ENCODE results near the gene SLC9A7.
A peak's percentile ranks its signal among the peaks of the same experiment; 100 is the strongest.

SLC9A7 gene

DNA sequence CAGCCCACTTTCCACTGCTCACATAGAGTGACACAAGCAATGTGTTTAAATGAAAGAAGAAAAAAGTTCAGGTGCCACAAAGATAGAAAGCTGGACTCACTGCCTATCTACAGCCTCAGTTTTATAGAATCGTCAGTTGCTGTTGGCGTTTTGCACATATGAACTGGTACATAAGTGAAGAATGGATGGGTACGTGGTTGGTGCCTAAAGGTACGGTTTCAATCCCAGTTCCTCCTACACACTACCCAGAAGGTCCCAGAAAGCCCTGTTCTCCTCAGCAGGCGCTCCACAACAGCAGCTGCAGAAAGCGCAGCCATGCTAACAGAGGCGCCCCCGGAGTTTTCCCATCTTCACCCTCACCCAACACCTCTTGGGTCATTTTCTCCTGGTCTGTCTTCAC, 161.7 kb downstream of the SLC9A7 start:
- DNase-seq: no peak

DNA sequence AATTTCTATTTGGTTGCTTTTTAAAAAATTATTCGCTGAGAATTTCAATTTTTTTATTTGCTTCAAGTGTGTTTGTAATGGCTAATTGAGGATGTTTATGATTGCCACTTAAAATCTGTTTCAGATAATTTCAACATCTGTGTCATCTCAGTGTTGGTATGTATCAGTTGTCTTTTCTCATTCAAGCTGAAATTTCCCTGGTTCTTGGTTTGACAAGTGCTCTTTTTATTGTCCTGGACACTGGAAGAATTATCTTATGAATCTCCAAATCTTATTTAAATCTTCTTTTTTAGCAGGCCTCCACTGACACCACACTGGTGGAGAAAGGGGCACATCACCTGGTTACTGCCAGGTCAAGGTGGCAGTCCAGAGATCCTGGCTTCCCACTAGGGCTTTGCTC, 163.8 kb downstream of the SLC9A7 start:
- no peak for DNase-seq

DNA sequence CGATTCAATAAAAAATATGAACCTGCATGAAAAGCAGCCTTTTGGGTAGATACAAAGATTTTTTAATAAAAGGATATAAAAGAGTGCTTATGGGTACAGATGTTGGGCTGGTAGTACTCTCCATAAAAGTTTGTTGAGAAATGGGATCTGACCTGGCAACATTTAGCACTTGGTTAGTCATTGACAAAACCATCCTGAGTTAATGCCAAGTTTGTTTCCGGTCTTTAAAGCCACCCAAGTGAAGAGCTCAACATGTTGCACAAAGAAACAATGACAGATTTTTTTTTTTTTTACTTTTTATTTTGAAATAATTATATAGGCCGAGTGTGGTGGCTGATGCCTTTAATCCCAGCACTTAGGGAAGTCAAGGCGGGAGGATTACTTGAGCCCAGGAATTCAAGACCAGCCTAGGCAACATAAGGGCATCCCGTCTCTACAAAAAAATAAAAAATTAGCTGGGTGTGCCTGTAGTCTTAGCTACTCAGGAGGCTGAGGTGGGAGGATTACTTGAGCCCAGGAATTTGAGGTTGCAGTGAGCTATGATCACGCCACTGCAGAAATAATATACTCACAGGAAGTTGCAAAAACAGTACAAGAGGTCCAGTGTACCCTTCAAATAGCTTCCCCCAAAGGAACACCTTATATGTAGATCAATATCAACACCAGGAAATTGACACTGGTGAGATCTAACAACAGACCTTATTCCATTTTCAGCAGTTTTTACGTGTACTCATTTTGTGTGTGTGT, 168.8 kb downstream of the SLC9A7 start:
- DNase-seq: no peak

DNA sequence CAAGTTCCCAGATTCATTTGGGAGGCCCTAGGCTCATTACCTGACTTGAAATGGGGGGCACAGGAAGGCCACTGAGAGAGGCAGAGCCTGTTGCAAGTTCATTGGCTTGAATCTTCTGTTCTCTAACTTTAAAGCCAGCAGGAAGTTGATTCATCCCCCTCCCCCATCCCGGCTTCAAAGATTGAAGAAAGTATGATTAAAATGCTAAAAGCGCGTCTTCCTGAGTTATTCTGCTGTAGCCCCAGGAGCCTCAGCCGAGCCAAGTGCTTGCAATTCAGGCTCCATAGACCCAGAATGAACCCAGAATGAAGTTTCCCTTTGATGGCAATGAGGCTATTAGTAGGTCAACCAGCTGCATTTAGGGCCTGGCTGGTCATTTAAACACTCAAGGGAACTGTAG, 170.7 kb downstream of the SLC9A7 start:
- DNase-seq: no peak

DNA sequence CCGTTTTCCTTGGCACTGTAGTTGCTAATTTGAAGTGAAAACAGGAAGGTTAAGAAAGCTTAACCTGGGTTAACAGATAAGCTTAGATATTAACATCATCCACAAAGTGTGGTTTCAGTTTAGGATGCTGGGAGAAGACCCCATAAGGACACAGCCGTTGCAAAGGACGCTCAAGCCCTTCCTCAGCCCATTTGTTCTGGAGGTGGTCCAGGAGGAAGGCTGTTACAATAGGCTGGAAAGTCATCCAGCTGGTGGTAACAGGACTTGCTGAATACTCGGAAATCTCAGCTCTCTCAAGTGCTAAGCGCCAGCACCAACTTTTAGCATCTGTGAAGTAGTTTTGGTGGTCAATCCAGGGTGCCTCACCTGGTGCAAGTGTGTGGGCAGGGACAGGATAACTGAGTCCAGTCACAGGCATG, 171.2 kb downstream of the SLC9A7 start:
- DNase-seq: no peak

DNA sequence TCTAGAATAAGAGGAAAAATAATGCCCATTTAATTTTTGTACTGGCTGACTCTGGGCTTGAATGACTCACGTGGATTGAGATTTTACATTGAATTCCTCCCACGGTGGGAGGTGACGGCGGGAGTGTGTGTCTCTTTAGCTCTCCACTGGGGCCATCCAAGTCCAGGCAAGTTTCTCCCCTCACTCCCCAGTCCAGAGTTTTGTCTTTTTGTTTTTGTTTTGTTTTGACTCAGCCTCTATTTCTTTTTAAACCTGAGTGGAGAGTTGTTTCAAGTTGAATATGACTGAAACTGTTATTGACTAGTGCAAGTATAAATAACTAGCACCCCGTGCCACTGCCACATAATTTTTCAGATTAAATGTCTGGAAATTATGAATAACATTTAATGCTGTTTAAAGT, 171.8 kb downstream of the SLC9A7 start:
- DNase-seq: no peak

DNA sequence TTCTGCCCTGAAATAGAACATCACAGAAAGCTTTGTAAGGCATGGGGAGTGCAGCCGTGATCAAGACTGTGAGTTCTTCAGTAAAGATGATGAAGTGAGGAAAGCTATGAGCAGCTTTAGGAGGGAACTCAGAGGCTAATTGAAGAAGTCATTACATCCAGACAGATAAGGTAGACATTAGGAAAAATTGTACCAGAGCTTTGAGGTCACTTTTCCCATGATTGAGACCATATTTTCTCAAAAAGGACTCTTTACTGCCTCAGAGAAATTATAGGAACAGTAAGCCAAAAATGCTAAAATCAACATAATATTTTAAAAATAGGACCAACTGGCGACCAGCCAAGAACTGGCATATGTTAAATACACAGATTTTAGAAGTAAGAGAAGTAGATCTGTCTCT, 174.2 kb downstream of the SLC9A7 start:
- DNase-seq: no peak

DNA sequence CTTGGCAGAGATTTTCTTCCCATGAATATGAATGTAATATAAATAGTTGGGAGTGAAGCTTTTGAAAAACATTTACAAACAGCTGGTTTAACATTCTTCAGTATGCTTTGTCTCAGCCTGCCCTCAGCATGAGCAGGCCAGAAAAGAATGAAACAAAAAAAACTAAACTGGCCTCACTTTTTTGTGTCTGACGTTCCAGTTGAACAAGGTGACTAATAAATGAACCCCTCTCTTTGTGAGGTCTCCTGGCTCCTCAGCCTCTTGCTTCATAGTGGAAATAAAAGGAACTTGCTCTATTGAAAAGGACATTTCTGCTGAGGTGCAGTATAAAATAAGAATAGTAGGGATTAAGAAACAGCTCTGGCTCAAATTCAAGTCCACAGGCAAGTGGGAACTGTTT, 176.0 kb downstream of the SLC9A7 start:
- no peak for DNase-seq

DNA sequence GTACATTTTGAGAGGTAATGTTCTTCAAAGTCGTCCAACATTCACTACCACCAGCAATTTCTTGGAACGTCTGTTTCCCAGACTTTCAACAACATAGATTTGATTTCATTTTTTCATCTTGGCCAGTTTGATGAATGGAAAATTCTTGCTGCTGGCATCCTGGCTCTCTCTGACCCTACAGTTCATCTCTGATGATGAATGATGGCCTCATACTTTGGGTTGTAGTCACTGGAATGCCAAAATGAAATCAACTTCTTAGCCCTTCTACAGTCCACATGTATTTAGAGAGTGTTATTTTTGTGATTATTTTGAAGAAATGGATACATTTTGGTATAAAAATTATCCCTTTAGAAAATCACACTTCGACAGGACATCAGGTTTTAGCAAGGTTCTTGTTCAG, 176.6 kb downstream of the SLC9A7 start:
- DNase-seq: no peak

DNA sequence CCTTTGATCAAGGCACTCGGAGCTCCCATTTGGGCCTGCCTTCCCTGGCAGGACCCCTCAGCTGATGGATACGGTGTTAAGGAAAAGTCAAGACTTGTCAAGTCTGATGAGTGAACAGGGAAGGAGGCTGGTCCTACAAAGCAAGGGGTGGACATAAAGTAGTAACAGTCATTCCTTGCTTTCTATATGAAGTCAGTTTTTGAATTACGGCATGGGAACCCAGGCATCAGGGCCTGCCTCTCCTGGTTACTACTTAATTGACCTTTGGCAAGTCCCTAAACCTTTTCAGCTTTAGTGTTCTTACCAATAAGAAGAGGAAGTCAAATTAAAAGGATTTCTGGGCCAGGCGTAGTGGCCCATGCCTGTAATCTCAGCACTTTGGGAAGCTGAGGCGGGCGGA, 178.3 kb downstream of the SLC9A7 start:
- DNase-seq: no peak

DNA sequence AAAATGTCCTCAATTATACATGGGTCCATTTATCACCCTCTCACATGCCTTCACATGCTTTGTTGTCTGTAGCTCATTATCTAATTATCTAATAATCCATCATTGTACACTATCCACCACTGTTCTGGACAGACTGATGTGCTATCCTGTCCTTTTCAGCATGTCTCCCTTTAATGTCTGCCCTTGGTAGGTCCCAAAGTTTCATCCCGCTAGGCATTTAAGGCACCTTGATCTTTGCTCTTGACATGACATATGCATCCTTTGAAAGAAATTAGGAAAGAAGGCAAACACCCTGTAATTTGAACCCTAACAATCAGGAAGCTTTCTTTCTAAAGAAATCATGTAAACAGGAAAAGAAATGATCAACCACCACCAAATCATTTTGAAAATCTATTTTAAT, 179.7 kb downstream of the SLC9A7 start:
- DNase-seq: no peak

DNA sequence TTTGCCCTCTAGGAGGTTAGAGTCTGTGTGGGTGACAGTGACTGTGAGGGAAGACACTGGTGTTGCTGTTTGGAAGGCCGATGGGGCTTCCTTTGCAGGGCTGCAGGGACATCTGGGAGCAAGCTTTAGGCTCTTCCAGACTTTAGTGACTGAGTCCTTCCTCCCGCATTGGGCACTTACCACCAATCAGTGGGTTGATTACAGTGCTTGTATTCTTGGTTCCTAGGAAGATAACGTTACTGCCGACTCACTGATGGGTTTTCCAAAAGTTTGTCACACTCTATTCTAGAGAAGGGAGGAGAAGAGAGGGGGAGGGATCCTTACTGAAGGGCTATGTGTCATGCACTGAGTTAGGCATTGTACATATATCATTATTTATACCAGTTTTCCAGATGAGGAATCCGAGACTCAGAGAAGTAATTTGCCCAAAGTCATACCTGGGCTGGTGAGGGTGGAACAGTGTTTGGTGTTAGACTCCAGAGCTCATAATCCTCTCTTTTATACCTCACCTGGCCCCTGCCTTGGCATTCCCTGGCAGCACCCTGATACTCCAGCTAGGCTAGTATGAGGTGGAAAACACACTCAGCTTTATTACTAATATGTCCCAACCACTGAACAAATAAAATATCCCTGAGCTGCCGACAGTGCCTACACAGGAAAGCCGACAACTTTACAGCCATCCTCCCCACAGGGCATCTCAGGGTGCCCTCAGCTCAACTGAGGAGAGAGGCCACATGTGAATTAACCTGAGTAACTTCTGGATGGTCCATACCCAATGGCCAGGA, 181.5 kb downstream of the SLC9A7 start:
- DNase-seq: no peak

DNA sequence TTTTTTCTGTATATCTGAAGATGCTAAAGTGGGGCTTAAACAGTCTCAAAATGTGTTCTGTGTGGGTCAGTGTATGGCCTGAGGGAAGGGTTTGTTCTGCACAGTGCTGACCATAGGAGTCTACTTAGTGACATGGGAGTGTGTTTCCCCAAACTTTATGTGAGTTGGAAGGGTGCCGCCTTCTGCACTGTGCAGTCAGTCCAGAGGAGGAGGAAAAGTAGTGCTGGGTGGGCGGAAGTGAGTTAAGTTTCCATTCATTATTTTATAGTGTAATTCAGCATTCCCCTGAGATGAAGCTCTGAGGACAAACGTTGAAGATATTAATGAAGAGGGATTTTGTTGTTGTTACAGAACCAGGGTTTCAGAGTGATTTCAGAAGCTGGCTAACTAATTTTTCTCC, 182.5 kb downstream of the SLC9A7 start:
- no peak for DNase-seq

DNA sequence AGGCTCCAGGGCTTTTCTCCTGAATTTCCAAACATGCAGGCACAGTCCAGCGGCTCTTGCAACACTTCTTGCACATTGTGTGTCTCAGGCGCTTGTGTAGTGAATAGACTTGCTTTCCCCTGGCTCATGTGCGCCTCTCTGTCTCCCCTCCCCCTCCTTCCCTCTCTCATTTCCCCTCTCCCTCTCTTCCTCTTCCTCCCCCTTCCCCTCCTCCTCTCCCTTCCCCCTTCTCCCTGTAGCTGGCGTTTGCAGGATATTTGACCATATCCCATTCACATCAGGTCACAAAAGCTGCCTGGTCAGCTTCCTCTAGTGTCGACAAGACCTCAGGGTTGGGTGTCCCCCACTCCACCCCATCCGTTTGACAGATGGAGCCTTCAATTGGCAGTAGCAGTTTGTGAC, 182.9 kb downstream of the SLC9A7 start:
- no peak for DNase-seq

DNA sequence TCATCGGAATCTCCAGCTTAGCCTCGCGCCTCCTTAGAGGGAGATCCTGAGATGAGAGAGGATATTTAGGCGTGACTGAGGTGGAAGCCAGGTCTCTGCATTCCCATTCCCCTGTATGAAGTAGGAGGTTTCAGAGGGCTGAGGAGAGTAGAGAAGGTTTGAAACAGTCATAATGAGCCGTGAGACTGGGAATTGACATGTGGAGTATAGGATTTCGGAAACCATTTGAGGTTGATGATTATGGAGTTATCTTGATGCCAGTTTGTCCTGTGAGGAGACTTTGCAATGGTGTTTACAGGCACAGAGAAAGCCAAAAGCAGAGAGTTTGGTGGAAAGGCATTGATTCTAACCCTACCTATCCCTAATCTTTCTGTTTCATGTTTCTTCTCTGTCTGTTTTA, 183.3 kb downstream of the SLC9A7 start:
- DNase-seq: no peak

DNA sequence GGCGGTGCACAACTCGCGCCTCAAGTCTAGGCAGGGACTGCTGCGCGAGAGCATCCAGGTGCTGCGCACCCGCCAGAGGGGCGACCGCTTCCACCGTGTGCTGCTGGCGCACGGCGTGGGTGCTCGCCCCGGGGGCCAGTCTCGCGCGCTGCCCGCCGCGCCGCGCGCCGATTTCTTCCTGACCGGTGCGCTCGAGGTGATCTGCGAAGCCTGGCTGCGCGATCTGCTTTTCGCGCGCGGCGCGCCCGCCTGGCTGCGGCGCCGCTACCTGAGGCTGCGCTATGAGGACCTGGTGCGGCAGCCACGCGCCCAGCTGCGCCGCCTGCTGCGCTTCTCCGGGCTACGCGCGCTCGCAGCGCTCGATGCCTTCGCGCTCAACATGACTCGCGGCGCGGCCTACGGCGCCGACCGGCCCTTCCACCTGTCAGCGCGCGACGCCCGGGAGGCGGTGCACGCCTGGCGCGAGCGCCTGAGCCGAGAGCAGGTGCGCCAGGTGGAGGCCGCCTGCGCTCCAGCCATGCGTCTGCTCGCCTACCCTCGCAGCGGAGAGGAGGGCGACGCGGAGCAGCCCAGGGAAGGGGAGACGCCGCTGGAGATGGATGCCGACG, 184.0 kb downstream of the SLC9A7 start:
- peak; percentile 4 to 26 for DNase-seq

DNA sequence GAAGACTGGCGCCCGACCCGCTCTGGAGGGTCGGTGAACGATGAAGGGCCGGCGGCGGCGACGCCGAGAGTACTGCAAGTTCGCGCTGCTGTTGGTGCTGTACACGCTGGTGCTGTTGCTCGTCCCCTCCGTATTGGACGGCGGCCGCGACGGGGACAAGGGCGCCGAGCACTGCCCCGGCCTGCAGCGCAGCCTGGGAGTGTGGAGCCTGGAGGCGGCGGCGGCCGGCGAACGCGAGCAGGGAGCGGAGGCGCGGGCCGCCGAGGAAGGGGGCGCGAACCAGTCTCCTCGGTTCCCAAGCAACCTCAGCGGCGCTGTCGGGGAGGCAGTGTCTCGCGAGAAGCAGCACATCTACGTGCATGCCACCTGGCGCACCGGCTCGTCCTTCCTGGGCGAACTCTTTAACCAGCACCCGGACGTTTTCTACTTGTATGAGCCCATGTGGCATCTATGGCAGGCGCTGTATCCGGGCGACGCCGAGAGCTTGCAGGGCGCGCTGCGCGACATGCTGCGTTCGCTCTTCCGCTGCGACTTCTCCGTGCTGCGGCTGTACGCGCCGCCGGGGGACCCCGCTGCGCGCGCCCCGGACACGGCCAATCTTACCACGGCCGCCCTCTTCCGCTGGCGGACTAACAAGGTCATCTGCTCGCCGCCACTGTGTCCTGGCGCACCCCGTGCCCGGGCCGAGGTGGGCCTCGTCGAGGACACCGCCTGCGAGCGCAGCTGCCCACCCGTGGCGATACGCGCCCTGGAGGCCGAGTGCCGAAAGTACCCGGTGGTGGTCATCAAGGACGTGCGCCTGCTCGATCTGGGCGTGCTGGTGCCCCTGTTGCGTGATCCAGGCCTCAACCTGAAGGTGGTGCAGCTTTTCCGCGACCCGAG, 184.8 kb downstream of the SLC9A7 start:
- DNase-seq: peak; percentile 70 to 76

DNA sequence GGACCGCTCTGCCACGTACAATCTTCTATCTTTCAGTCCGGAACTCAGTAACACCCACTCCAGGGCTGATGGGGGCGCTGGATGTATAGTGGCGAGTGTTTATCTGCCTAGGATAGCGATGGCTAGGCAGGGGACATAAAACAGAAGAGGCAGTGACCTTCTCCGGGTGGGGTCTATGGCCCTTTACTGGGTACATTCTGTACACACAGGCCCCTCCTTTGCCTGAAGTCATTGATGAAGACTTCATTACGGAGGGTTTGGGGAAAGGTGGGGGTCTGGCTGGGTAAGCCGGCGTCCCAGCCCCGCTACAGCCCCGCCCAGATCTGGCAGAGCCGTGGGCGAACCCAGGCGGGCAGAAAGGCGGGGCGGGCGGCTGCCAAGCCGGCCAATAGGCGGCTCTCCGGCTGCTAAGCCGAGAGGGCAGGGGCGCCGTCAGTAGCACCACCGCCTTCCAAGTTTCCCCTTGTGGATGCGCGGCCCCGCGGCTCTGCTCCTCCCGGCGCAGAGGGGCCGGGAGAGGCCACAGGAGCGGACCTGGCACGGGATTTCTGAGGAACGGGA, 185.5 kb downstream of the SLC9A7 start, which contains the start of gene CHST7:
Gene CHST7 (plus strand): TSS at position 435 of the 561 bp plus-strand sequence. CDS start 167 bp downstream, outside the sequence.
- DNase-seq: peak; percentile 39 to 67

DNA sequence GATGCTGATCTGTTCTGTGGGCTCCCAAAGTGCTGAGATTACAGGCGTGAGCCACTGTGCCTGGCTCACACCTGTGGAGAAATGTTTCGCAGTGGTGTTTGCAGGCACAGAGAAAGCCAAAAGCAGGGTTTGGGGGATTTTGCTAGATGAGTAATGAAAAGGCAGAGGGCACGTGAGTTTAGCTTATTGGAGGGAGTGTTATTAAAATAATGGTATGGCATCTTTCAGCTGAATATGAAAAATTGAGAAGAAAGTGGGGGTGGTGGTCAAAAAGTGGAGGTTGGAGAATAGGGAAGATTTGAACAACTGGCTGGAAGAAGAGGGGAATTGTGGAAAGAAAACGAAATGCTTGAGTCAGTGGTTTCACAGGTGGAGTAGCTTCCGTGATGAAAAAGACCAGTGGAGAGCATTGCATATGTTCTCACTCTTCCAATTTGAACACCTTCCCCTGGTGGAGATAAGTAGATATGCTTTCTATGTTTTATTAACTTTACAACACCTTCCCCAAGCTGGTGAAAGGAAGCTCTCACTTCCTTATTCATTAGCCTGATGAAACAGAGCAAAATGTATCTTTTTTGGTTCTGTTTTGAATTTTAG, 186.5 kb downstream of the SLC9A7 start:
- DNase-seq: no peak

DNA sequence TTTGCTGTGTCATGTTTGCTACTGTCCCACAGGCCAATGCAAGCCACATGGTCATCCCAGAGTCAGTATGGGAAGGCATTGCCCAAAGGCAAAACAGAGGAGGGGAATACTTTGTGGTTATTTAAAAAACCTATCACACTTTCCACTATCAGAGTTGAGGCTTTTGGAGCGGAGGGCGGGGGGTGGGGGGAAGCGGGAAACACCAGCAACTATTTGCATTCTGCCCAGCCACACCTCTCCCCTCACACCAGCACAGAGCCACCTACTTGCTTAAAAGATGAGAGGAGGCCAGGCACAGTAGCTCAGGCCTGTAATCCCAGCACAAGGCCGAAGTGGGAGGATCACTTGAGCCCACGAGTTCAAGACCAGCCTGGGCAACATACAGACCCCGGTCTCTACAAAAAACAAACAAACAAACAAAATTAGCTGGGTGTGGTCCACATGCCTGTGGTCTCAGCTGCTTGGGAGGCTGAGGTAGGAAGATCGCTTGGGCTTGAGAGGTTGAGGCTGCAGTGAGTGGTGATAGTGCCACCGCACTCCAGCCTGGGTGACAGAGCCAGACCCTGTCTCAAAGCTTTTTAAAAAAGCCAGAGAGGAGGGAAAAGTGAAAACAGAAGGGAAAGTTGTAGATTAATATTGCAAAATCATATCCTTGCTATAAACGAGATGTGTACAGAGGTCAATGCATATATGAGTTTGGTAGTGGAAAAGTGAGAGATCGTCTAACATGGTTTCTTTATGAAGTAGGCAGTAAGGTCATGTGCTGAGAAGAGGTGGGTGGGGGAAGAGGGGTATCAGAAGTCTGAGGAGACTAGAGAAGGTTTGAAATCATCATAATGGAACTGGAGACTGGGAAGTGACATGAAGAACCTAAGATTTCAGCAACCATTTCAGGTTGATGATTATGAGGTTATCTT, 187.2 kb downstream of the SLC9A7 start:
- no peak for DNase-seq

DNA sequence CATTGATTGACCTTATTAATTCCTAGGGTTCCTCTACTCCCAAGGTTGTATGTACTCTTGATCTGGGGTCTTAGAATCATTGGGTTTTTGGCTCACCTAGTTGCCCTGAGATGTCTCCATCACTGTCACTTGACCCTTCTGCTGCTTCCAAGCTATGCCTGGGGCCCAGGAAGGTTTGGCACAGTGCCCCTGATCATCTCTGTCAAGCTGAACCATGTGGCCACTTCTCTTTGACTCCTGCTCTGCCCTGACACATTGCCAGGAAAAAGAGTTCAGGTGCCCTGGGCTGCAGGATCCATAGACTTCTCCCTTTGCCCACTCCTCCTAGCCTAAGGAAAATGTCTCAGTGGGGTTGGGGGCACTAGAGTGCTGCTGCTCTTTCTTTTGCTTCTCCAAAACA, 189.3 kb downstream of the SLC9A7 start:
- DNase-seq: no peak

Data from NCI-H1930 (cell line).